ENCODE measurements around the gene EPHB3. TPM values are rescaled to one million over a fixed set of nuclear protein-coding genes. Genes with fewer than 3 reads are reported as not detected.

The EPHB3 gene
- total RNA-seq: 1.6 TPM
- long read RNA-seq, partial matches to known transcripts: 2 of 3 reads
- long read RNA-seq, other reads (novel, unspliced or antisense): 1 of 3 reads

GRCh38 chr3:184561061-184561912 is at the start of gene EPHB3:
Gene EPHB3, plus strand, starts transcription at chr3:184561785. Its CDS starts 451 bp downstream, at chr3:184562236.
- peak; percentile 96 for ATAC-seq
- intact Hi-C loops (cut with micrococcal nuclease): no loop called here
- peak; percentile 99 for DNase-seq

GRCh38 chr3:184512621-184513020 is 49.0 kb upstream of the EPHB3 start:
- intact Hi-C loops (cut with micrococcal nuclease): loop anchor here (10.0 kb wide), 1 partner anchor 138 kb away; the partner anchor contains the start of gene THPO
- ATAC-seq: no peak
- DNase-seq: no peak

GRCh38 chr3:184513276-184514170 is 48.1 kb upstream of the EPHB3 start:
- ATAC-seq (peak; percentile 99), DNase-seq (peak; percentile 89)
- intact Hi-C loops (cut with micrococcal nuclease): loop anchor here (10.0 kb wide), 1 partner anchor 139 kb away; the partner anchor contains the start of gene THPO

- ATAC-seq (peak; percentile 10), DNase-seq (no peak)
- intact Hi-C loops (cut with micrococcal nuclease): loop anchor here (10.0 kb wide), 1 partner anchor 139 kb away; the partner anchor contains the start of gene THPO
These were observed 47.5 kb upstream of the EPHB3 start for GRCh38 chr3:184514171-184514490.

- no peak for DNase-seq
- intact Hi-C loops (cut with micrococcal nuclease): no loop called here
- peak; percentile 34 for ATAC-seq
These were observed 37.6 kb upstream of the EPHB3 start for GRCh38 chr3:184523825-184524615.

GRCh38 chr3:184524981-184525336 is 36.6 kb upstream of the EPHB3 start:
- ATAC-seq (peak; percentile 50), DNase-seq (no peak)
- intact Hi-C loops (cut with micrococcal nuclease): no loop called here

GRCh38 chr3:184525337-184526087 is 36.1 kb upstream of the EPHB3 start:
- intact Hi-C loops (cut with micrococcal nuclease): no loop called here
- no peak for DNase-seq

GRCh38 chr3:184526088-184526433 is 35.5 kb upstream of the EPHB3 start:
- intact Hi-C loops (cut with micrococcal nuclease): no loop called here
- DNase-seq (no peak), ATAC-seq (no peak)

More at GRCh38 chr3:184525337-184526087, 36.1 kb upstream of the EPHB3 start:
- peak; percentile 34 for ATAC-seq

GRCh38 chr3:184531626-184532280 is 29.8 kb upstream of the EPHB3 start:
- intact Hi-C loops (cut with micrococcal nuclease): no loop called here
- ATAC-seq (no peak), DNase-seq (no peak)

- no peak for ATAC-seq
- intact Hi-C loops (cut with micrococcal nuclease): no loop called here
- DNase-seq: no peak
These were observed 28.4 kb upstream of the EPHB3 start for GRCh38 chr3:184532940-184533732.

GRCh38 chr3:184537885-184538665 is 23.5 kb upstream of the EPHB3 start:
- intact Hi-C loops (cut with micrococcal nuclease): no loop called here
- DNase-seq: no peak
- ATAC-seq: no peak

- intact Hi-C loops (cut with micrococcal nuclease): no loop called here
- ATAC-seq (no peak), DNase-seq (no peak)
These were observed 22.7 kb upstream of the EPHB3 start for GRCh38 chr3:184538666-184539431.

GRCh38 chr3:184539801-184540435 is 21.7 kb upstream of the EPHB3 start:
- ATAC-seq (no peak), DNase-seq (no peak)
- intact Hi-C loops (cut with micrococcal nuclease): loop anchor here (10.0 kb wide), 1 partner anchor 165 kb away; the partner anchor contains the start of gene THPO

- intact Hi-C loops (cut with micrococcal nuclease): loop anchor here (10.0 kb wide), 1 partner anchor 166 kb away; the partner anchor contains the start of gene THPO
- peak; percentile 67 for DNase-seq
- ATAC-seq: peak; percentile 32
These were observed 20.6 kb upstream of the EPHB3 start for GRCh38 chr3:184540777-184541681.

Data from left ventricle myocardium superior (tissue), 1 donor.